Choroid plexus epithelial cell (primary cell): ENCODE measurements around the gene GABPB2.

Source experiments
- DNase-seq: peaks from one replicate; pipeline ENCODE4 v3.0.0-alpha.2; 2010; ENCODE audit warnings: low read depth
- H3K4me3 ChIP-seq: 2 replicates; pipeline ENCODE4 v1.5.1; 2011; ENCODE audit warnings: low read depth, mild to moderate bottlenecking, control low read depth, low read length, moderate library complexity
- CTCF ChIP-seq: conservative IDR thresholded peaks from 2 replicates; pipeline ENCODE4 v1.5.1; 2011; ENCODE audit warnings: low read depth, mild to moderate bottlenecking, control low read depth, inconsistent platforms, low read length, moderate library complexity

GABPB2 gene

GRCh38 chr1:151037032-151037431 lies 33.5 kb upstream of the GABPB2 start:
- no peak for DNase-seq
- H3K4me3 ChIP-seq: no peak overlapping the region
- no peak for TF ChIP-seq CTCF

DNA sequence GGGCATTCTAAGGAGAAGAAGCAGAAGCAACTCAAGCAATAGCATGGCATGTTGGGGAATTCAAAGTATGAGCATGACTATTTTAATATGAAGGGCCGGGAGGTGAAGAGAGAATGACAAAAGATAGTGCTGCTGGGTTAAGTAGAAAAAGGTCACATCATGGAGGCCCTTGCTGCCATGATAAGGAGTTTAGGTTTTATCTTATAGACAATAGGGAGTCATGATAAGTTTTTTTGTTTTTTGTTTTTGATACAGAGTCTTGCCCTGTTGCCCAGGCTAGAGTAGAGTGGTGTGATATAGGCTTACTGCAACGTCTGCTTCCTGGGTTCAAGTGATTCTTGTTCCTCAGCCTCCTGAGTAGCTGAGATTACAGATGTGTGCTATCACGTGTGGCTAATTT lies 31.0 kb upstream of the GABPB2 start:
- no peak for DNase-seq
- no peak overlapping the region for H3K4me3 ChIP-seq
- no peak for TF ChIP-seq CTCF

GRCh38 chr1:151043163-151043562 lies 27.4 kb upstream of the GABPB2 start:
- TF ChIP-seq CTCF: no peak
- H3K4me3 ChIP-seq: no peak overlapping the region
- no peak for DNase-seq

GRCh38 chr1:151047591-151047924 lies 23.0 kb upstream of the GABPB2 start, which contains the start of gene C1orf56:
C1orf56 (plus strand) TSS chr1:151047751; CDS start chr1:151047848, 97 bp downstream.
- peak within 1 kb of the TSS; percentile 75 for H3K4me3 ChIP-seq
- peak; percentile 70 for DNase-seq
- TF ChIP-seq CTCF: no peak

- peak; percentile 65 for TF ChIP-seq CTCF
- peak overlapping the region; percentile 75 for H3K4me3 ChIP-seq
- peak; percentile 79 for DNase-seq
Observed at GRCh38 chr1:151047925-151048644, 22.5 kb upstream of the GABPB2 start.

DNA sequence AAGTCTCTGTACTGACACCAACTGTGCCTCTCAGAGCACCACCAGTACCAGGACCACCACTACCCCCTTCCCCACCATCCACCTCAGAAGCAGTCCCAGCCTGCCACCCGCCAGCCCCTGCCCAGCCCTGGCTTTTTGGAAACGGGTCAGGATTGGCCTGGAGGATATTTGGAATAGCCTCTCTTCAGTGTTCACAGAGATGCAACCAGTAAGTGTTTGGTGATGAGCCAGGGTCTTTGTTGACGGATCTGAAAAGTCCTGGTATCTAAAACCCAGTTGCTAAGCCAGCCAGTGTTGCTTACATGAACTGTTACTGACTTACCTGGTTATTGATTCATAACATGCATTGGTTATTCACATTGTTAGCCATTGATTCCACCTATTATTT lies 21.9 kb upstream of the GABPB2 start:
- no peak for TF ChIP-seq CTCF
- no peak for DNase-seq

GRCh38 chr1:151049458-151049857 lies 21.1 kb upstream of the GABPB2 start:
- H3K4me3 ChIP-seq: no peak overlapping the region
- no peak for TF ChIP-seq CTCF
- no peak for DNase-seq

More for the DNA sequence above, 21.9 kb upstream of the GABPB2 start:
- peak overlapping the region; percentile 75 for H3K4me3 ChIP-seq
